Measurements from ENCODE around the gene GNG2.

DNA sequence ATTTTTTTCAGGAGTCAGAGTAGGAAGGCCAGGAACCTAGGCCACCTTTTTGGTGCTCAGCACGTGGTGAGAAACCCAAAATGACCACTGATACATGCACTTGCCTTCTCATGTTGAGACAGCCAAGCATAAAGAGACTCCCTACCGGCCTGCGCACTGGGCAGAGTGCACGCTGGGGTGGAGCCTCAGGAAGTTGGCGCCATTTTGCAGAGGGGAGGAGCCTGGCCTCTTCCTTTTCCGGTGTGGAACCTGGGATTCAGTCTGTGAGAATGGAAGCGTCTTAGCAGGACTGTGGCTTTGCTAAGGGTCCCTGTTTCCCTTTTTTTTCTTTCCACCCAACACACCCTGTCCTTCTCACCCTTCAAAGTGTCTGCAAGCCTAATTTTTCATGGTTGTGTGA is 66.0 kb downstream of the GNG2 start:
- no peak for TF ChIP-seq SUZ12 (IDR thresholded peaks at IDR 0.05; ENCODE audit: extremely low read depth, insufficient read depth, insufficient read length)
- TF ChIP-seq ZNF274 (IDR thresholded peaks at IDR 0.05; ENCODE audit: low read depth, low read length) = no peak
